ENCODE measurements around the gene SLC44A5.
"Not testable (repeated sequence)": the region's sequence is repeated elsewhere in the genome, so short reads cannot be mapped to it uniquely, and the experiment has no call there.

DNA sequence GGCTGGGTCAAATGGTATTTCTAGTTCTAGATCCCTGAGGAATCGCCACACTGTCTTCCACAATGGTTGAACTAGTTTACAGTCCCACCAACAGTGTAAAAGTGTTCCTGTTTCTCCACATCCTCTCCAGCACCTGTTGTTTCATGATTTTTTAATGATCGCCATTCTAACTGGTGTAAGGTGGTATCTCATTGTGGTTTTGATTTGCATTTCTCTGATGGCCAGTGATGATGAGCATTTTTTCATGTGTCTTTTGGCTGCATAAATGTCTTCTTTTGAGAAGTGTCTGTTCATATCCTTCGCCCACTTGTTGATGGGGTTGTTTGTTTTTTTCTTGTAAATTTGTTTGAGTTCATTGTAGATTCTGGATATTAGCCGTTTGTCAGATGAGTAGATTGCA, 34.2 kb upstream of the SLC44A5 start:
- TF ChIP-seq CTCF, EP300, POLR2A (IDR thresholded peaks at IDR 0.05): not testable (repeated sequence)
